MG63 (cell line): Measurements from ENCODE around the gene C1orf174. TPM values are rescaled to one million over a fixed set of nuclear protein-coding genes. Genes with fewer than 3 reads are reported as not detected.

Experiments
- DNase-seq: peaks from one replicate; pipeline ENCODE4 v3.0.0-alpha.2; 2020
- H3K27me3 ChIP-seq: fragments of 250-450 bp; sonication (Bioruptor Pico); 2 replicates; pipeline ENCODE4 v1.5.1; 2020; ENCODE audit warnings: mild to moderate bottlenecking, moderate library complexity
- H3K36me3 ChIP-seq: fragments of 250-450 bp; sonication (Bioruptor Pico); 2 replicates; pipeline ENCODE4 v1.5.1; 2020; ENCODE audit warnings: mild to moderate bottlenecking, moderate library complexity
- H3K4me3 ChIP-seq: fragments of 250-450 bp; sonication (Bioruptor Pico); 2 replicates; pipeline ENCODE4 v1.5.1; 2020; ENCODE audit warnings: mild to moderate bottlenecking, moderate library complexity
- H3K9me3 ChIP-seq: fragments of 250-450 bp; sonication (Bioruptor Pico); 2 replicates; pipeline ENCODE4 v1.5.1; 2020; ENCODE audit warnings: mild to moderate bottlenecking, moderate library complexity
- total RNA-seq: library from RNA; depleted of rRNA; stranded (reverse); fragments of >200 nt; shearing (Covaris generic); gene quantifications from 2 replicates; pipeline ENCODE4 v1.2.3, GENCODE V29; 2014; ENCODE audit warnings: low replicate concordance

Gene C1orf174
- total RNA-seq, 1 experiment from 2014 or later = 61.2 TPM

- Histone ChIP-seq H3K27me3 (no peaks in the 10 kb centered on the region), H3K4me3 (no peak overlapping the region), H3K36me3 (peaks cover 2% of the 10 kb centered on the region; the same call in 1 of the 2 replicates), H3K9me3 (no peaks in the 10 kb centered on the region)
- DNase-seq = no peak
Observed at GRCh38 chr1:3904843-3905185, 4.7 kb upstream of the C1orf174 start.

GRCh38 chr1:3904006-3904842 is 4.2 kb upstream of the C1orf174 start:
- H3K27me3 ChIP-seq = no peaks in the 10 kb centered on the region
- H3K36me3 ChIP-seq = peaks cover 2% of the 10 kb centered on the region; the same call in 1 of the 2 replicates
- peaks cover 2% of the 10 kb centered on the region; the same call in 1 of the 2 replicates for H3K9me3 ChIP-seq
- no peak for DNase-seq
- no peak overlapping the region for H3K4me3 ChIP-seq

- peaks cover 10% of the 10 kb centered on the region for H3K9me3 ChIP-seq
- no peak for DNase-seq
- no peak overlapping the region for H3K4me3 ChIP-seq
- peaks cover 7% of the 10 kb centered on the region for H3K36me3 ChIP-seq
- no peaks in the 10 kb centered on the region for H3K27me3 ChIP-seq
Observed at GRCh38 chr1:3903141-3904005, 3.3 kb upstream of the C1orf174 start.

- no peak for DNase-seq
- Histone ChIP-seq H3K4me3 (no peak overlapping the region), H3K27me3 (no peaks in the 10 kb centered on the region), H3K36me3 (peaks cover 14% of the 10 kb centered on the region), H3K9me3 (peaks cover 17% of the 10 kb centered on the region)
Observed at GRCh38 chr1:3902571-3903091, 2.6 kb upstream of the C1orf174 start.

- Histone ChIP-seq H3K4me3 (no peak overlapping the region), H3K36me3 (peaks cover 16% of the 10 kb centered on the region), H3K9me3 (peaks cover 17% of the 10 kb centered on the region), H3K27me3 (no peaks in the 10 kb centered on the region)
- DNase-seq = no peak
Observed at GRCh38 chr1:3902111-3902511, 2.0 kb upstream of the C1orf174 start.

GRCh38 chr1:3900969-3901529 is 977 bp upstream of the C1orf174 start:
- Histone ChIP-seq H3K27me3 (no peaks in the 10 kb centered on the region), H3K4me3 (peak overlapping the region; percentile 93), H3K9me3 (peaks cover 17% of the 10 kb centered on the region), H3K36me3 (peaks cover 16% of the 10 kb centered on the region)
- peak; percentile 95 for DNase-seq

- Histone ChIP-seq H3K36me3 (peaks cover 20% of the 10 kb centered on the region), H3K4me3 (peak overlapping the region; percentile 93), H3K9me3 (peaks cover 17% of the 10 kb centered on the region), H3K27me3 (no peaks in the 10 kb centered on the region)
- peak; percentile 44 for DNase-seq
Observed at GRCh38 chr1:3899754-3900149, 320 bp downstream of the C1orf174 start.

GRCh38 chr1:3898994-3899753 is 898 bp downstream of the C1orf174 start:
- Histone ChIP-seq H3K36me3 (peaks cover 20% of the 10 kb centered on the region), H3K9me3 (peaks cover 17% of the 10 kb centered on the region), H3K27me3 (no peaks in the 10 kb centered on the region), H3K4me3 (peak overlapping the region; percentile 93)
- no peak for DNase-seq

GRCh38 chr1:3898475-3898735 is 1.7 kb downstream of the C1orf174 start:
- peaks cover 17% of the 10 kb centered on the region for H3K9me3 ChIP-seq
- no peak for DNase-seq
- H3K27me3 ChIP-seq = no peaks in the 10 kb centered on the region
- H3K4me3 ChIP-seq = peak overlapping the region; percentile 93; the same call in 1 of the 2 replicates
- peaks cover 20% of the 10 kb centered on the region for H3K36me3 ChIP-seq

- H3K36me3 ChIP-seq = peaks cover 20% of the 10 kb centered on the region
- no peaks in the 10 kb centered on the region for H3K27me3 ChIP-seq
- no peak for DNase-seq
- peaks cover 17% of the 10 kb centered on the region for H3K9me3 ChIP-seq
- H3K4me3 ChIP-seq = no peak overlapping the region
Observed at GRCh38 chr1:3896396-3897000, 3.6 kb downstream of the C1orf174 start.

GRCh38 chr1:3895951-3896325 is 4.1 kb downstream of the C1orf174 start:
- H3K9me3 ChIP-seq = peaks cover 17% of the 10 kb centered on the region
- no peak for DNase-seq
- H3K27me3 ChIP-seq = no peaks in the 10 kb centered on the region
- H3K4me3 ChIP-seq = no peak overlapping the region
- H3K36me3 ChIP-seq = peaks cover 25% of the 10 kb centered on the region

- H3K9me3 ChIP-seq = peaks cover 17% of the 10 kb centered on the region
- H3K4me3 ChIP-seq = no peak overlapping the region
- no peak for DNase-seq
- H3K36me3 ChIP-seq = peaks cover 30% of the 10 kb centered on the region
- H3K27me3 ChIP-seq = no peaks in the 10 kb centered on the region
Observed at GRCh38 chr1:3895279-3895950, 4.7 kb downstream of the C1orf174 start.

GRCh38 chr1:3894626-3895278 is 5.3 kb downstream of the C1orf174 start:
- no peak for DNase-seq
- Histone ChIP-seq H3K27me3 (no peaks in the 10 kb centered on the region), H3K9me3 (peaks cover 17% of the 10 kb centered on the region)

GRCh38 chr1:3893190-3893589 is 6.9 kb downstream of the C1orf174 start:
- Histone ChIP-seq H3K4me3 (no peak overlapping the region), H3K9me3 (peaks cover 5% of the 10 kb centered on the region), H3K36me3 (peaks cover 32% of the 10 kb centered on the region), H3K27me3 (no peaks in the 10 kb centered on the region)
- no peak for DNase-seq

More at GRCh38 chr1:3894626-3895278, 5.3 kb downstream of the C1orf174 start:
- H3K36me3 ChIP-seq = peaks cover 37% of the 10 kb centered on the region
- no peak overlapping the region for H3K4me3 ChIP-seq

GRCh38 chr1:3892748-3893147 is 7.3 kb downstream of the C1orf174 start:
- Histone ChIP-seq H3K36me3 (peaks cover 27% of the 10 kb centered on the region), H3K4me3 (no peak overlapping the region), H3K27me3 (no peaks in the 10 kb centered on the region), H3K9me3 (peaks cover under 1% of the 10 kb centered on the region; the same call in 1 of the 2 replicates)
- no peak for DNase-seq
